HG03460 (cell line): ENCODE results near the gene ATP4B.

Experiments used
- ATAC-seq: cut with Tn5 transposase; IDR thresholded peaks from one replicate; pipeline ENCODE4 v1.9.1; 2021; ENCODE audit not compliant: unreplicated experiment

Gene ATP4B

DNA sequence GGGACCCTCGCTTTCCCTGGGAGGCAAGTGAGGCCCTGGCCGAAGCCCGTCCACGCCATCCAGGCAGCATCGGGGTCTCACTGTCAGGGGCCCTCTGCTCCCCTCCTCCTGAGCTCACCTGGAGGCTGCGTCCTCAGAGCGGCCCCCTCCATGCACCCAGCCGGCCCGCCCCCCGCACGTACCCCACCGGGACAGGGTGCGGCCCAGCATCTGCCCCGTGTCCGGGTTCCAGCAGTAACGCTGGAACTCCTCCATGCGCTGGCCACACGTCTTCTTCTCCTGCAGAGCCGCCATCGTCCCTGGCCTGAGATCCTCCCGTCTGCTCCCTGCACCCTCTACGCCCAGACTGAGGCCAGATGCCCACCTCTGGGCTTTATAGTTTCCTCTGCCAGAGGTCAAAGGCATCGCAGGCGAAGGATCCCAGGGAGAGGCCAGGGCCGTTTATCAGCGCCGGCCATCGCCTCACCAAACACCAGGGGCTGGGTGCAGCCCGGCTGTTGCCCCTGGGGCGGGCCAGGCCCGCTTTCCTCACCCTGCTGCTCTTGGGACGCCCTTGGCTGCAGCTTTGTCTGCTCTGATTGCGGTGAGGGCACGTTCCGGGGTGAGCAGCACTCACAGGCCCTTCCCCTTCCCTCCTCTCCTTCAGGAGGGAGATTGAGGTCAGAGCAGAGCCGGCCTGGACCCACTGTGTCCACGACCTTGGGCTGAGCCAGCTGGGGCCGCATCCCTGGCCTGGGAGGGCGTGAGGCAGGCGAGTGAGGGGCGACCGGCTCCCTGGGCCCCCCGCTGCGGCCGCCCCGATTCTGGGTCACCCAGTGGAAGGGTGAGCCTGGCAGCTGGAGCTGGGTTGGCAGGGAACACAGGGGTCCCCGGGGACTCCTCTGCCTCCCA is at the start of gene ATP4B:
ATP4B (minus strand) TSS at position 348 of the 891 bp plus-strand sequence; CDS start at position 294, 54 bp downstream.
- no peak for ATAC-seq

DNA sequence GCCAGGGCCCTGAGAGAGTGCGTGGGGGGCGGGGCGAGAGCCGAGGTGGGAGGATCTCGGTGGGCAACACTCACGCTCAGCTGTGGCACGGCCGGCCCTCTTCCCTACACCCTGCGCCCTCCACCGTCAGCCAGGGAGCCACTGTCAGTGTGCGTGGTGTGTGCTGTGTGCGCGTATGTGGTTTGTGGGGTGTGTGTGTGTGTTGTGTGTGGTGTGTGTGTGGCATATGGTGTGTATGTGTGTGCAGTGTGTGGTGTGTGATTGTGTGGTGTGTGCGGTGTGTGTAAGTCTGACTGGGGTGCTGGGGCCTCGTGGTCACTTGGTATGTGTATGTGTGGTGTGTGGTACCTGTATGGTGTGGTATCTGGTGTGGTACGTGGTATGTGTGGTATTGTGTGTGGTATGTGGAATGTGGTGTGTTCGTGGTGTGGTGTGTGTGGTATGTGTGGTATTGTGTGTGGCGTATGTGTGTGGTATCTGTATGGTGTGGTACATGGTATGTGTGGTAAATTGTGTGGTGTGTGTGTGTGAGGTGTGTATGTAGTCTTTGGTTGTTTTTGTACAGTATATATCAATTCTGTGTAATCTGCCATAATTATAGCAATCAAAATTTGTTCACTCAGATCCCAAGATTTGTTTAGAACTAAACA is 14.1 kb upstream of the ATP4B start:
- no peak for ATAC-seq

DNA sequence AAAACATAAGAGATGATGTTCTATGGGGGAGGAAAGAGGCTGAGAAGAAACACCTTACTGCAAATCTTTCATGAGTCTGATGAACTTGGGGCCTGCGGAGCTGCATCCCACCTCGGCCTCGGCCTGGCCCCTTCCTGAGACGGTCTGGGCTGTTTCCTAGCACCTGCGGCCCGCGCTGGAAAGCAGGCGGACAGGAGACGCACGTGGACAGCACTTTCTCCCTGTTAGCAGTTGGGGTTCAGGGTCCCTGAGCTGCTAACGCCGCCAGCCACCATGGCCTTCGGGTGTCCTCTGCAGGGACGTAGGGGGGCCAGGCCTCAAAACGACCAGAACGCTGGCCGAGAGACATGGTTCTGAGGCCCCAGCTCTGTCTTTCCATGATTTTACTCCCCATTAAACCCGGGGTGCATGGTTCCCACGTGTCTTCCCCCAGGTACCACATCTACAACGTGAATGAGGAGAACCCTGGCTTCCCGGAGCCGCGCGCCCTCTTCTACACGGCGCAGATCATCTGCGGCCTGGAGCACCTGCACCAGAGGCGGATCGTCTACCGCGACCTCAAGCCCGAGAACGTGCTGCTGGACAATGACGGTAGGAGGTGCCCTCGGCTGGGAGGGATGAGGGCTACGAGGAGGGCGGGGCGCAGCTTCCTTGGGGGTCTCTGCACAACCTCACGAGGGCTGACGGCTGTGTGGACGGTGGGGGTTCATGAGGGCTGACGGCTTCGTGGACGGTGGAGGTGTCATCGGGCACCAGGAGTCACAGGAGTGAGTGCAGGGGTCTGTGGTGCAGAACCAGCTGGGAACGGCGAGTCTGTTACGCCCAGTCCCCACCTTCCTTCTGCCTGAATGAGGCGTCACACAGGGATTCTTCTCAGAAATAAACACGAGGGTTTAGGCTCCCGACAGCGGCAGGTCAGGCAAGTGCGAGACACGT is 13.3 kb upstream of the ATP4B start:
- no peak for ATAC-seq

DNA sequence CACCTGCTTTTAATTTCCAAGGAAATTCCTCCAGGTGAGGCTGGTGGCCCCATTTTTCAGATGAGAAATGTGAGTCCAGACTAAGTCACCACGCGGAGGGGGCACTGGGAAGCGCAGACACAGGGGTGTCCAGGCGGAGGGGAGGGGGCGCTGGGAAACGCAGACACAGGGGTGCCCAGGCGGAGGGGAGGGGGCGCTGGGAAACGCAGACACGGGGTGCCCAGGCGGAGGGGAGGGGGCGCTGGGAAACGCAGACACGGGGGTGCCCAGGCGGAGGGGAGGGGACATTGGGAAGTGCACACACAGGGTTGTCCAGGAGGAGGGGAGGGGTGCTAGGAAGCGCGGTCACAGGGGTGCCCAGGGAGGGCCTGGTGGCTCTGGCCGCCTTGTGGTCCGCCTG is 12.5 kb upstream of the ATP4B start:
- ATAC-seq = no peak

DNA sequence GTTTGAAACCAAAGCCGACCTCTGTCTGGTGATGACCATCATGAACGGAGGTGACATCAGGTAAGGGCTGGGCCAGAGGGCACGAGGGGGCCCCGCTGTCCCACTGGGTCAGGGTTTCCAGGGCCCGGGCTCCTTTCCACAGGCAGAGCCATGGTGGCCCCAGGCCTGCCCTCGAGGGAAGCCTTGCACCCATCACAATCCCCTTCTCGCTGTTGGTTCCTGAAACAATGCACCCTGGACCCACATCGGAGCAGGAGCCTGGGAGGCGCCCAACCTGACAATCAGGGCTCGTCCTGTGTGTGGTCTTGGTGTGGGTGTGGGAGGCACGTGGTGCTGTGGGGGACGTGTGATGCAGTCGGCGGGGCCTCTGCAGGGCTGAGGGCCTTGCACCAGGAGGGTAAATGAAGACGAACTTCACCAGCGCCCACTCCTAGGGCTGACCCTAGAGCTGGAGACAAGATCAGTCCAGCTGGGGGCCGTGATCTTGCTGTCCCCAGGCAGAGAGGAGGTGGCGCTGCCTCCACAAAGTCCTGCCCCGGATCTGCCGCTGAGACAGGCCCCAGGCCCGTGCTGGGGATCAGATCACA is 11.8 kb upstream of the ATP4B start:
- no peak for ATAC-seq

DNA sequence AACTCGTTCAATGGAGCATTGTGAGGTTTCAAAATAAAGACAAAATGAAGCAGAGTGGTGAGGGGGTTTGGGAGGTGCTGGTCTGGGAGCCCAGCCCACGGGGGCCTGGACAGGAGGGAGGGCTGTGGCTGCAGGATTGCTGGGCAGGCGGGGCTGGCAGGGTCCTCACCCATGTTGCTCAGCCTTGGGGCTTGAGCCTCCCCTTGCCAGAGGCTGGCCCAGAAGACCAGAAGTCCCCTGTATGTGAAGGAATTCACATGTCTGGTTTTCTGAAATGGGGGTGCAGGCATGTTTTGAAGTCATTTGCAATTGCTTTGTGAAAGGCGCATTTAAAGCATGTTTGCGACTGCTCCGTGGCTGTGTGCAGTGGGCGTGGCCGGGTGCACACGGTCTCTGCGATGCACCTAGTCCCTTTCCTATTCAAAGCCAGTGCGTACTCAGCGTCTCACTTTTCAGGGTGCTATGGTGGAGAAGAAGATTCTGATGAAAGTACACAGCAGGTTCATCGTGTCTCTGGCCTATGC is 11.3 kb upstream of the ATP4B start:
- ATAC-seq = no peak

DNA sequence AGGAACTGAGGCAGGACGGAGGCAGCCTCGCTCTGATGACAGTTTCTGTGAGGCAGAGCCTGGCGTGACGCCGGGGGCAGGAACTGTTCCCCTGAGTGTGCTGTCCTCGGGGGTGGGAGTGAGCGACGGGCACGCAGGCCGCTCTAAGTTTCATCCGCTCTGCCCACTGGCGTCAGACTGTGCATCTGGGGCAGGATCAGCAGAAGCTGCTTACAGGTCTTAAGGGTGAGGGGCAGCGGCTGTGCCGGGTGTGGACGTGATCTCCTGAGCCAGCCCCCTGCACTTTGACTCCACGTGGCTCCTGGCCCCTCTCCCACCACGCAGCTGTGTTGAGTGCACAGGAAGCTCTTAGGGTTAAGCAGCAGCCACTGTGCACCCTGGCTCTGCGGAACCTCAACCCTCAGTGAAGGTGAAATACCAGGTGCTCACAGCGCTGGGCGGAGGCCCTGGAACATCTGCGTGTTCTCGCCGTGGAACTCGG is 10.5 kb upstream of the ATP4B start:
- no peak for ATAC-seq

DNA sequence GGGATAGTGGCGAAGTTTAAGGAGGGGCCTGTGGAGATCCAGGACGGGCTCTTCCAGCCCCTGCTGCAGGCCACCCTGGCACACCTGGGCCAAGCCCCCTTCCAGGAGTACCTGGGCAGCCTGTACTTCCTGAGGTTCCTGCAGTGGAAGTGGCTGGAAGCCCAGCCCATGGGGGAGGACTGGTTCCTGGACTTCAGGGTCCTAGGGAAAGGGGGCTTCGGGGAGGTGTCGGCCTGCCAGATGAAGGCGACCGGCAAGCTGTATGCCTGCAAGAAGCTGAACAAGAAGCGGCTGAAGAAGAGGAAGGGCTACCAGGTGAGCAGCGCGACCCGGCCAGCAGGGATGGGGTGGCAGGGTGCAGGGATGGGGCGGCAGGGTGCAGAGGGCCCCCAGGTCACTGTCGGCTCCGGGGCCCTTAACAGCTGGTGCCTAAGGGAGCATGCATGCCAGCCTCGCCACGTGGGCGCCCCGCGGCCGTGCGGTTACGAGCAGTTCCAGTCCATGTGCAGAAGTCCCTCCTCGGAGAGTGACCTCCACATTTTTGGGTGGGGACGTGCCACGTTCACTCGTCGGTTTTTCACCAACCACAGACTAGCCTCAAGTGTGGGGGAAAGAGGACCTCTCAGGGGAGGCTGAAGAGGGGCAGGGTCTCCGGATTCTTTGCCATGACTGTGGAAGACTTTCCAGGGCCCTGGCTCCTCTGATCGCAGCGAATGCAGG is 9.9 kb upstream of the ATP4B start:
- no peak for ATAC-seq

DNA sequence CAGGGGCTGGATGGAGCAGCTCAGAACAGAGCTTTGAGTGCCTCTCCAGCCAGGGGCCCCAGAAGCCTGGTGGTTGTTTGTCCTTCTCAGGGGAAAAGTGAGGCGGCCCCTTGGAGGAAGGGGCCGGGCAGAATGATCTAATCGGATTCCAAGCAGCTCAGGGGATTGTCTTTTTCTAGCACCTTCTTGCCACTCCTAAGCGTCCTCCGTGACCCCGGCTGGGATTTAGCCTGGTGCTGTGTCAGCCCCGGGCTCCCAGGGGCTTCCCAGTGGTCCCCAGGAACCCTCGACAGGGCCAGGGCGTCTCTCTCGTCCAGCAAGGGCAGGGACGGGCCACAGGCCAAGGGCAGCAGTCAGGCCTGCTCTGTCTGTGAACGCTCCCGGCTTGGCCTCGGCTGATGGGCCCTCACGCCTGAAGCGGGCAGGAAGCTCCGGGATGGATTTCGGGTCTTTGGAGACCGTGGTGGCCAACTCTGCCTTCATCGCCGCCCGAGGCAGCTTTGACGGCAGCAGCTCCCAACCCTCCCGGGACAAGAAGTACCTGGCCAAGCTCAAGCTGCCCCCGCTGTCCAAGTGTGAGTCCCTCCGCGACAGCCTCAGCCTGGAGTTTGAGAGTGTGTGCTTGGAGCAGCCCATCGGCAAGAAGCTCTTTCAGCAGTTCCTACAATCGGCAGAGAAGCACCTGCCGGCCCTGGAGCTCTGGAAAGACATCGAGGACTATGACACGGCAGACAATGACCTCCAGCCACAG is 9.1 kb upstream of the ATP4B start, which contains the start of gene GRK1:
GRK1 (plus strand) TSS at position 269 of the 751 bp plus-strand sequence; CDS start at position 437, 168 bp downstream.
- no peak for ATAC-seq

DNA sequence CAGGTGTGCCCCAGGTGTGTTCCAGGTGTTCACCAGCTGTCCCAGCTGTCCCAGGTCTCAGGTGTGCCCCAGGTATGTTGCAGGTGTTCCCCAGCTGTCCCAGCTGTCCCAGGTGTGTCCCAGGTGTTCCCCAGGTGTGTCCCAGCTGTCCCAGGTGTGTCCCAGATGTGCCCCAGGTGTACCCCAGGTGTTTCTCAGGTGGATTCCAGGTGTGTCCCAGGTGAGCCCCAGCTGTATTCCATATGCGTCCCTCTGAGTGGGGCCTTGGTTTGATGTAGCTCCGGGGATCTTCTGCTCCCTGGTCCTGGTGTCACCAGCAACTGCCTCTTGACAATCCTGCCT is 8.3 kb upstream of the ATP4B start:
- no peak for ATAC-seq

DNA sequence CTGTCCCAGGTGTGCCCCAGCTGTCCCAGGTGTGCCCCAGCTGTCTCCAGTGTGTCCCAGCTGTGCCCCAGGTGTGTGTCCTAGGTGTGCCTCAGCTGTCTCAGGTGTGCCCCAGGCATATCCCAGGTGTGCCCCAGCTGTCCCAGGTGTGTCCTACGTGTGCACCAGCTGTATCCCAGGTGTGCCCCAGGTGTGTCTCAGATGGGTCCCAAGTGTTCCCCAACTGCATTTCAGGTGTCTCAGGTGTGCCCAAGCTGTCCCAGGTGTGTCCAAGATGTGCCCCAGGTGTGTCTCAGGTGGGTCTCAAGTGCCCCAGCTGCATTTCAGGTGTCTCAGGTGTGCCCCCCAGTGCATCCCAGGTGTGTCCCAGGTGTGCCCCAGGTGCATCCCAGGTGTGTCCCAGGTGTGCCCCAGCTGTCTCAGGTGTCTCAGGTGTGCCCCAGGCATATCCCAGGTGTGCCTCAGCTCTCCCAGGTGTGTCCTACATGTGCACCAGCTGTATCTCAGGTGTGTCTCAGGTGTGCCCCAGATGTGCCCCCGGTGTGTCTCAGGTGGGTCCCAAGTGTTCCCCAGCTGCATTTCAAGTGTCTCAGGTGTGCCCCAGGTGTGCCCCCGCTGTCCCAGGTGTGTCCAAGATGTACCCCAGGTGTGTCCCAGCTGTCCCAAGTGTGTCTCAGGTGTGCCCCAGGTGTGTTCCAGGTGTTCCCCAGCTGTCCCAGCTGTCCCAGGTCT is 7.8 kb upstream of the ATP4B start:
- ATAC-seq = no peak

DNA sequence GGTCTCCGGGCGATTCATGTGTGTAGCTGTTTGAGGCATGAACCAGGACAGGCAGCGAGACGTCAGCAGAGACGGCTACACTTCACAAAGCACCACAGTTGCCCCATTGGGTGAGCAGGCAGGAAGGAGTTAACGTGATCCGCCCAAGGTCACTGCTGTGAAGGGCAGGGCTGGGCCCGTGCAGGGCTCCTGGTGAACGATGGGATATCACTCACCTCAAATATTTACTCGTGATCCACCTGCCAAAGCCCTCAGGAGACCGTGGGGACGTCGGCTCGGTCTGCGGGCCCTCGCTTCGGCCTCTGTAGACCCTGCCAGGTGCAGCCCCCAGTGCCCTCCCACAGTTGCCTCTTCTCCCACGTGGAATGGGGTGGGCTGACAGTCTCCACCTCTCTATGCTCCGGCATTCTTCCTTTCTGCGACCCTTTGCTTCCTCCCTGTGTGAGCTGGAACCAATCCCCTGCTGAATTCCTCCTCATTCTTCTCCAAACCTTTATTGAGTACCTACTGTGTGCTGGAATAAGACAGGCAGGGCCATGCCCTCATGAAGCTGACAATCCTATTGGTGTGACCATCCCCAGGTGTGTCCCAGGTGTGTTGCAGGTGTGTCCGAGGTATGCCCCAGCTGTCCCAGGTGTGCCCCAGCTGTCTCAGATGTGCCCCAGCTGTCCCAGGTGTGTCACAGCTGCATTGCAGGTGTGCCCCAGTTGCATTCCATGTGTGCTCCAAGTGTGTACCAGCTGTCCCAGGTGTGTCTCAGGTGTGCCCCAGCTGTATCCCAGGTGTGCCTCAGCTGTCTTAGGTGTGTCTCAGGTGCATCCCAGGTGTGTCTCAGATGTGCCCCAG is 7.0 kb upstream of the ATP4B start:
- ATAC-seq = no peak

DNA sequence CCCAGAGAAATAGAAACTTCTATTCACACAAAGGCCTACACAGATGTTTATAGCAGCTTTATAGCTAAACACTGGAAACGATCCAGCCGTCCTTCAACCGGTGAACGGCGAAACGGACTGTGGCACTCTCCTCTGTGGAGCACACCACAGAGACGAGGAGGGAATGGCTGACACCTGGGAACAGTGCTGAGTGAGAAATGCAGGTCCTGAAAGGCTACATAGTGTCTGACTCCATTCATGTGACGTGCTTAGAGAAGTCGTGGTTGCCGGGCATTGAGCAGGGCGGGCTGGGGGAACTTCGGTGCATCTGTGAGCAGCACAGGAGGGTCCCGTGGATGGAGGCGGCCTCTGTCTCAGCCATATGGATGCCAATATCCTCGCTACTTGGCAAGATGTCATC is 5.9 kb upstream of the ATP4B start:
- ATAC-seq = no peak

DNA sequence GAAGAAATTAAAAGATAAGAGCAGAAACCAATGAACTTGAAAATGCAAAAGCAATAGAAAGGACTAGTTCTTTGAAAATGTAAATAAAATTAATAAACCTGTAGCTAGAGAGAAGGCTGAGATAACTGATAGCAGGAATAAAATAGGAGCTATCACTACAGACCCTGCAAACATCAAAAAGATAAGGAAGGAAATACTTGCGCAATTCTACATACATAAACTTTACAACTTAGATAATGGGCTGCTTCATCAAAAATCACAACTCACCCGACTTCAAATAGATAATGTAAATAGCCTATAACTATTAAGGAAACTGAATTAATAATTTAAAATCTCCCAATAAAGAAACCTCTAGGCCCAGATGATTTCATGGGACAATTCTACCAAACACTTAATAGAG is 3.5 kb upstream of the ATP4B start:
- no peak for ATAC-seq

DNA sequence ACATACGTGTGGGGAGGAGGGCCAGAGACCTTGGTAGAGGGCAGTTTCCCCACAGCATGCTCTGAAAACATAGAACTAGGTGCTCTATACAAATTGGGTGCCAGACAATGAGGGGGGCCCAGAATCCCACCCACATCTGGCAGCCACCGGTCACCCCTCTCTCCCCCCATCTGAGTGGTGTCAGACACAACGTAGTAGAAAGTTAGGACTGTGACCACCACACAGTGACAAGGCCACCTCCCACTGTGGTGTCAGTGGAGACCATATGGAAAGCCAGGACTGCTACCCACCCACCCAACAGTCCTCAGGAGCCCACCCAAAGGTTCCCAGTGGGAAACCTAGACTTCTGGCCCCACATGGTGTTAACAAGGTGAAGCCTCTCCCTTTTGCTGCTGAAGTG is 2.1 kb upstream of the ATP4B start:
- ATAC-seq = no peak

DNA sequence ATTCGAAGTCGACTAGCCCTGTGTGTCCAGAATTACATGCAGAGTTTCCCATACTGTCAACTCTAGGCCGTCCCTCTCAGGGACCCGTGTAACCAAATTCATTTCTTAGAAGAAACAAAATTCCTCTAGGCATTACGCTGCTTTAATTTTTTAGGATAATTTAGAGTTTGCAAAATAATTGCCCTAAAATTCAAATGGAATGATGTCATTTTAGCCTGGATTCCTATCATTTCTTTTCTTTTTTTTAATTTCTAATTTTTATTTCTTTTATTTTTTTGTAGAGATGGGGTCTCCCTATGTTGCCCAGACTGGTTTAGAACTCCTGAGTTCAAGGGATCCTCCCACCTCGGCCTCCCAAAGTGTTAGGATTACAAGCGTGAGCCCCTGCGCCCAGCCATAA is 1.3 kb upstream of the ATP4B start:
- no peak for ATAC-seq

DNA sequence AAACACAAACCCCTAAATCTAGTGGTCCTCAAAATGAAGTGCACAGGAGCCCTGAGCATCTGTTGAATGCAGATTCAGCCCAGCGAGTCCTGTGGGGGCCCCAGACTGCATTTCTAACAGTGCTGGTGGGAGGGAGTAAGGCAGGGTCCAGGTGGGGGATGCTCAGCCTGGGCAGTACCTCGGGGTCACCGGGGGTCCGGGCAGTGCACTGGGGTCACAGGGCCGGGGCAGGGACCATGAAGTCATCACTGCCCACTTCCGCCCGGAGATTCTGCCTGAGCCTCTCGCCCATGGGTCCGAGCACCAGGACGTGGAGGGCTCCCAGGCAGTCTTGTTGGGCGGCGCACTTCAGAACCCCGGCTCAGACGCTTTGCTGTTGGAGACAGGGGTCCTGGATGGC is 838 bp upstream of the ATP4B start:
- no peak for ATAC-seq
